HG02642 (cell line): ENCODE results near the gene CSNK2B.

ENCODE experiments used
- ATAC-seq: cut with Tn5 transposase; IDR thresholded peaks from one replicate; pipeline ENCODE4 v1.9.1; 2021; ENCODE audit warnings: mild to moderate bottlenecking; ENCODE audit not compliant: unreplicated experiment, poor library complexity

Gene CSNK2B

DNA sequence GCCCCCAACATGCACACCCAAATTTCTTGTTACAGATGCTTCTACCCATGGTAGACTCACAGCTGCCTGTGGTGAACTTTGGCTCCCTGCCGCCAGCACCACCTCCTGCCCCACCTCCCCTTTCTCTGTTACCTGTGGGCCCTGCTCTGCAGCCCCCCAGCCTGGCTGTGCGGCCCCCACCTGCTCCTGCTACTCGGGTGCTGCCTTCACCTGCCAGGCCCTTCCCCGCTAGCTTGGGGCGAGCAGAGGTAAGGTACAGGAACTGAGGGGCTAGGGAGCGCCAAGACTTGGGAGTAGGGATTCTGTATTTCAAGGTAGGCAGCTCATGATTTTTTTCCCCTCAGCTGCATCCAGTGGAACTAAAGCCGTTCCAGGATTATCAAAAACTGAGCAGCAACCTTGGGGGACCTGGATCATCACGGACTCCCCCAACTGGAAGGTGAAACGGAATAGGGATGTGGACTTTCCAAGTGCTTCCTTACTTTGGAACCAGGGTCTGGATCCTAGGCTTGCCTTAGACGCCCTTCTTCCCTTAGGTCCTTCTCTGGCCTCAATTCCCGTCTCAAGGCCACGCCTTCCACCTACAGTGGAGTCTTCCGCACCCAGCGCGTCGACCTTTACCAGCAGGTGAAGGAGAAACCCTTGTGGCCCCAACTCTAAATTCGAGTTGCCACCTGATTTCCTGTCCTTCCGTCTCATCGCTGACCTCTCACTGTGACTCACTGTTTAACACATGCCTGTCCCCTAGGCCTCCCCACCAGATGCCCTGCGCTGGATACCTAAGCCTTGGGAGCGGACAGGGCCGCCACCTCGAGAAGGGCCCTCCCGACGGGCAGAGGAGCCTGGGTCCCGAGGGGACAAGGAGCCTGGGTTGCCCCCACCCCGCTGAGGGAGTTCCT lies 28.9 kb upstream of the CSNK2B start:
- no peak for ATAC-seq

GRCh38 chr6:31639043-31639442 lies 26.8 kb upstream of the CSNK2B start:
- ATAC-seq = no peak

DNA sequence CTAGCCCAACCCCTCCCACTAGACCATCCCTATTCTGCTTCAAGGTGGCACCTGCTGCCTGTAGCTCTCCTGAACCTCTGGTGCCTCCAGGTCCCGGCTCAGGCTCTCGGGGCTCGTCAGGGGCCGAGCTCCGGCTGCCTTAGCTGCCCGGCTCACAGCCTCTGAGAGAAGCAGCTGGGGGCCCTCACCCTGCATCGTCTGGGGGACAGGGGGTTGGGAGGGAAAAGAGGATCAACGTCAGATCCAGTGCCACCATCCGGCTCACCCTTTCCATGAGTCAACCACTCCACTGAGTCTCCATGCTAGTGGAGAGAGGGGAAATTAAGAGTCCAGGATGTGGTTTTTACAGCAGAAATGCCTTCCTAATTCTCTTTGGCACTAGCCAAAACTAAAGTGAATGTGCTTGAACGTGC lies 26.4 kb upstream of the CSNK2B start:
- no peak for ATAC-seq

GRCh38 chr6:31640612-31641011 lies 25.3 kb upstream of the CSNK2B start:
- no peak for ATAC-seq

DNA sequence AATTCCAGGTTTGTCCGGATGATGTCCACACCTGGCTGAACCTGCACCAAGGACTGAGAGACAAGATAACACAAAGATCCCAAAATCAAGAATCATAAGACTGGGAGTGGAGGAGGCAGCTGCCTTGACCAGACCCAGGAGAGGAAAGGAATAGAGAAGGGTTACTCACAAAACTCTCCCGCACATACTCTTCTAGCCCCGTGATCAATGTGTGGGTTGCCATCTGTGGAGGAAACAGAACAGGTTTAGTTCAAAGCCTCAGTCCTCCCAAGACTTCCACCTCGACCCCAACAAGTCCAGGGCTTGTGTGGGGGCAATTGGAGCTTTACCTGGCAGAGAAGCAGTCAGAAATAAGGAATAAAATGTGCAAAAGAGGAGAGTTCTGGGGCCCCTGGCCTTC lies 24.5 kb upstream of the CSNK2B start:
- no peak for ATAC-seq

DNA sequence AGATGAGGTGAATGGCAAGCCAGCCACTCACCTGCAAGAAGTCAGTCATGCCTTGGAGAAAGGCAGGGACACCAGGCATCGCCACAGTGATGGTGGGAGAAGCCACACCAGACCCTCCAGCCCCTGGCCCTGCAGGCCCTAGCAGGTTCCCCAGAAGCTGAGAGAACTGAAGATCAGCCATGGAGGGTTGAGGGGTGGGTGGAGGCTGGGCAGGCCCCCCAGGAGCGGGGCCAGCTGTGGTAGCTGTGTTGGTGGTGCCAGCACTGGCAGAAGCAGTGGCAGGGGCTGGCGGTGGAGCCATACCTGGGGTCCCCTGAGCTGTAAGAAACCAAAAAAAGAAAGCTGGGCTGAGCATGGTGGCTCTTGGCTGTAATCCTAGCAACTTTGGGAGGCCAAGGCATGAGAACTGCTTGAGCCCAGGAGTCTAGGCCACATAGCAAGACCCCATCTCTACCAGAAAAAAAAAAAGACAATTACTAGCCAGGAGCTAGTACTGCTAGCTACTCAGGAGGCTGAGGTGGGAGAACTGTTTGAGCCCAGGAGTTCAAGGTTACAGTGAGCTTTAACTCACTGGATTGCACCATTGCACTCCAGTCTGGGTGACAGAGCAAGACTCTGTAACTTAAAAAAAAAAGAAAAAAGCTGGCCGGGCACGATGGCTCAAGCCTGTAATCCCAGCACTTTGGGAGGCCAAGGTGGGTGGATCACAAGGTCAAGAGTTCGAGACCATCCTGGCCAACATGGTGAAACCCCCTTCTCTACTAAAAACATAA lies 22.9 kb upstream of the CSNK2B start:
- no peak for ATAC-seq

GRCh38 chr6:31643818-31644454 lies 21.9 kb upstream of the CSNK2B start:
- no peak for ATAC-seq

DNA sequence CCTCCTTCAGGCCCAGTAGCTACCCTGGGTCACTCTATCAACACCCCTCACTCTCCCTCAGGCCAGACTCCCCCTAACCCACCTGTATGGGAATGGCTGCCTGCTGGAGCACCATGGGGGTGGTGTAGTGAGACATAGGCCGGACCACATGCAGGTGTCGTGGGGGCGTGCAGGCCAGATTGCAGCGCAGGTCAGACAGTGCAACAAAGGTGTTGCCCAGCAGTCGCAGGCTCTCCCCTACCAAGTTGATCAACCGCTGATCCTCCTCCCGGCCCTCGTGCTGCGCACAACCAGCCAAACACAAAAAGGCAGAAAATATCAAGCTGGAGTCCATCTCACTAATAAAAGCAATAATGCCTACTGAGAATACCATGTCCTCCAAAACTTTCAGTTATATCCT lies 20.6 kb upstream of the CSNK2B start:
- ATAC-seq = no peak

DNA sequence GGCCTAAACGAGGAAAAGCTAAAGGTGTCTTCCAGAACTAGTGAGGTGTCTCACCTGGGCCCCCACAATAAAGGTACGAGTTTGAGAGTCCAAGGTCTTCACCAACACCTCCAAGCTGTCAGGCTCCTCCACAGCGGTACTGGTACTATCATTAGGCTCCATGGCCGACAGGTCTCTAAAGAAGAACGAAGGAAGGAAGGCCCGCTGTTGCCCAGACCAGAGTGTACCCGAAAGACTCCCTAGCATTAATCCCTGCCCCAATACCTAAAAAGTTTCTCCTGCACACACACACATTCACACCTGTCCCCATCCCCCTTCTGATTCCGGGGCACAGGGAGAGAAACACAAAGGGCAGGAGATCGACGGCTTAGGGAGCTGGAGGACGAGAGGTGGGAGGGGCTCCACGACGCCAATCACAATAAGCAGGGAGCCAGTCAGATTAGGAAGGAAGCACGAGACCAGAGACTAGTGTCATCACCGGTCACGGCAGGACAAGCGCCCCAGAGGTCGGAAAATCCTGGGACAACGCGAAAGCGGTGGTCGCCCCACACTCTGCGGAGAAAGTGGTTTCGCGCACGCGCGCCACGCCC lies 14.2 kb upstream of the CSNK2B start:
- peak; percentile 42 for ATAC-seq

DNA sequence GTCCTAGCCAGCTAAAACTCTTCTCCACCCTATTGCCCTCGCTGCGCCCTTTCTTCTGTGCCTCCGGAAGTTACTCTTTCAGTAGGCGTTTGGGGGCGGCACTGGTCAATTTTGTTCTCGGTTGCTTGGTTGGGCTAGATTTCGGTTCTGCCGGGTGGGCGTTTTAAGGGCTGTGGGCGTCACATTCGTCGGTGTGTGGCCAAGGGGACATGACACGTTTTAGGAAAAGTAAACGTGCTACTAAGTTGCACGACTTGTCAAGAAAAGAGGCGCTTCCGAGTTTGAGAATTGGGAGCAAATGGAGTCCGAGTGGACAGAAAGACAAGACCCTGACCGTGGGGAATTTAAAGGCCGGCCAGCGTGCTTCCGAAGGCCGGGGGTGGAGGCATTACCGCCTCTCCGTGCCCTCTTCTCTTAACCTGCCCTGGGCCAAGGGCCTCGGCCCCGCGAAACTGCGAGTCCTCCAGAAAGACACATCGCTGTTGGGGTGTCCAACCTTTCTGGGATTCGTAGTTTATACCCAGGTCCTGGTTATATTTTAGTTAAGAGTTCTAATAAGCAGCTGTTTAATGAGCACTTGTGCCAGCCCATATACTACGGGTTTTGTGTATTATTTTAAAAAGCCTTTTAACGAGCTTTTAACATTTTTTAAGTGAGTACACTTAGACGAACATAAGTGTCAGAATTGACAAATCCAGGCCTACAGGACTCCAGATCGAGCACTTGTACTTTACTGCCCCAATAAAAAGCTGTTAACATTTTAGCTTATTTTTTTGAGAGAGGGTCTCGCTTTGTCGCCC lies 12.8 kb upstream of the CSNK2B start:
- peak; percentile 60 for ATAC-seq

GRCh38 chr6:31654574-31655348 lies 11.1 kb upstream of the CSNK2B start:
- no peak for ATAC-seq

DNA sequence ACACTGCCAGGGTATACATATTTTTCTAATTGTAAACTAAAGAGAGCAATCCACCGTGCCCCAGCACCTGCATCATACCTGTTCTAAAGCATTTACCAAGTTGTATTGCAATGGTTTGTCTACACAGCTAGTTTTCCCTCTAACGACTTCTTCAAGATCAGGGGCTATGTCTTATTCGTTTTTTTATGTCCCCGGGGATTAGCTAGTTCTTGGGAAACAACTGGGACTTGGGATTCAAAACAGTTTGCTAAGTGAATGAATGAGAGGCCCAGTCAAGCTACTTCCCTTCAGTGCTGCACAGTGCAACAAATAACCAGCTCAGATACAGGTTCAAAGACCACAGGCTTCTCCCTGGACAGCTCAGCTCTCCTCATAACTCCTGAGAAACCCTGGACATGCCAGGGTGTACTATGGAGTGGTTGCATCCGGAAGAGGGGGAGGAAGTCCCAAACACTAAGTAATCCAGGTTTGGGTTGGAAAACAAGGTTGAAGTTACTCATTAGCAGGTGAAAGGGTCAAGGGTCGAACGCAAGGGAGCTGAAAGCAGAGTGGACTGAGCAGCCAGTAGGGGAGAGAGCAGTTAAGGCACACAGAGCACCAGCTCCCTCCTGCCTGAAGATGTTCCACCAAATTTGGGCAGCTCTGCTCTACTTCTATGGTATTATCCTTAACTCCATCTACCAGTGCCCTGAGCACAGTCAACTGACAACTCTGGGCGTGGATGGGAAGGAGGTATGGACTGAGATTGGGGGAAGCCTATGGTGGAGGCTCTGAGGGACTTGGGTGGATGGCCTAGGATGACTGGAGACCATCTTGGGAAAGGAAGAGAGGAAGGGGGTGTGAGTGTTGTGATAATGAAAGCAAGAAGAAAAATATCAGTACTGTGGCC lies 10.3 kb upstream of the CSNK2B start, which contains the start of gene APOM:
Gene APOM (plus strand): TSS at position 546 of the 889 bp plus-strand sequence. CDS start 73 bp downstream, at position 619.
- ATAC-seq = no peak

DNA sequence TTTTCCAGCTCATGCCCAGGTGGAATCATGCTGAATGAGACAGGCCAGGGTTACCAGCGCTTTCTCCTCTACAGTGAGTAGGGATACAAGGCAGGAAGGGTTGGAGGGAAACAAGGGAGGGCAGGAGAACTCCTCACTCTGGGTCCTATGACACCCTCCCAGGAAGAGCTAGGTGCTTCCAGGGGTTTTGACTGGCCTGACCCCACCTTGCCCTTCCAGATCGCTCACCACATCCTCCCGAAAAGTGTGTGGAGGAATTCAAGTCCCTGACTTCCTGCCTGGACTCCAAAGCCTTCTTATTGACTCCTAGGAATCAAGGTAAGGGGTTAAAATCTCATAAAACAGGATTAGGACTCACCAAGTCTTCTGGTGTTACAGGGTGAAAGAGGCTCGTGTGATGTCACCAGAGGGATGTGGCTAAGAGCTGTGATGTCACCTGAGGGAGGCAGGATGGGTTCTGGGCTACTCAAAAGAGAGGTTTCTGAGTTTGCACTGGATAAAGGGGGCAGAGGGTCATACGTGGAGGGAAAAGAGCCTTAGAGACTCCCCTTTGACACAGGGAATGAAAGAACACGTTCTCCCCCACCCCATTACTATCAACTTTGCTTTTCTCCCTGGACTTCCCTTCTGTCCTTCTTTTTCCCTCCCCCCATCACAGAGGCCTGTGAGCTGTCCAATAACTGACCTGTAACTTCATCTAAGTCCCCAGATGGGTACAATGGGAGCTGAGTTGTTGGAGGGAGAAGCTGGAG lies 8.3 kb upstream of the CSNK2B start:
- ATAC-seq = no peak

DNA sequence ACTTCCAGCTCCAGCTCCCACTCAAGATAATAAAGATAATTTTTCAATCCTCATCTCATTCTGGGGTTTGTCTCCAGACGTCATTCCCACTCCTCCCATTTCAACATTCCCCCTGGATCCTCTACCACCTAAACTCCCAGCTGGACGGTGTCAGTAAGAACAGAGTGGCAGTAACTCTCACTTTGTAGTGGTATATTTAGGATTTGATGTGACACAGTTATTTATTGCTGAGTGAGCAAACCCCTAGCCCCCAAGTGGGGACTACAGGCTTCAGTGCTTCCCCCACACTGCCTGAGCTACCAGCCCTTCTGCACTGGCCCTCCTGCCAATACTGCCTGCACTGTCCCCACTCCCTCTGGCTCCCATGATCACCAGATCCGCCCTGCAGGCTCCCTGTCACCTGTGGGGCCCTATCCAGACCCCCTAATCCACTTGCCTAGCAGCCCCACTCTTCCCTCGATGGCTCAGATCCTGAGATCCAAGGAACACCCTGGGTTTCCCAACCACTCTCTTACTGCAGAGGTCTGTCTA lies 7.7 kb upstream of the CSNK2B start:
- no peak for ATAC-seq

DNA sequence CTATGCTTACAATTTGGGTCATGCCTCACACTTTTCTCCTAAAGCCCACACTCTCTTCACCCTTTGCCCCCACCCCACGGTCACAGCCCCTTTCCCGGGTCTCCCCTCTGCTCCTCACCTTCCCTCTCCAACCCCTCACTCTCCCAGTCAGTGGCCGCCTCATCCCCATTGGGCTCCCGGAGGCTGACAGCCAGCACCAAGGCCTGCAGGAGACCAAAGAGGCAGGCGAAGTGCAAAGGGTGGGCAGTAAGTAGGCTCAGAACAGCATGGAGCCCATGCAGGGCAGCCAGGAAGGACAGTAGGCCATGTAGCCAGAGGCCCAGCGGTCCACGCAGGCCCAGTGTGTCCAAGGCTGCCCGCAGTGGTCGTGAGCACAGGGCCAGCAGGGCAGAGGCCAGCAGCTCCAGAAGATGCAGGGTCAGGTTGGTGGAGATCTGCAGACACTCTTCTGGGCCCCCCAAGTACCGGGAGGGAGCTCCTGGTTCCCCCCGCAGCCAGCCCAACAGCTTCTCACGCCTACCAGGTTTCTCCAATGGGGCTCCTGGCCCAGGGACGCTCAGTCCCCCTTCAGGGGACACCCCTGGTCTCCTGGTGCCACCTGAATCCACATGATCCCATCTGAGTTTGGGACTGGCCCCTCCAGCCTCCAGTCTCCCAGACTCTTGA lies 6.8 kb upstream of the CSNK2B start:
- no peak for ATAC-seq

GRCh38 chr6:31659649-31660380 lies 6.1 kb upstream of the CSNK2B start:
- no peak for ATAC-seq
